Type B pancreatic cell (in vitro differentiated cells): ENCODE results near the gene CTSH. TPM values are rescaled to one million over a fixed set of nuclear protein-coding genes. Genes with fewer than 3 reads are reported as not detected.

ENCODE experiments used
- DNase-seq: peaks from one replicate; pipeline ENCODE4 v3.0.0; 2021; ENCODE audit warnings: mixed read lengths; ENCODE audit not compliant: unreplicated experiment; ENCODE audit errors: extremely low spot score
- H3K27ac Mint-ChIP-seq: 2 replicates; pipeline ENCODE4 v1.8.0; 2021; ENCODE audit warnings: mild to moderate bottlenecking, mixed read lengths
- H3K27me3 Mint-ChIP-seq: 2 replicates; pipeline ENCODE4 v1.8.0; 2021; ENCODE audit warnings: mixed read lengths
- H3K36me3 Mint-ChIP-seq: 2 replicates; pipeline ENCODE4 v1.8.0; 2021; ENCODE audit warnings: mixed read lengths
- H3K4me1 Mint-ChIP-seq: one replicate; pipeline ENCODE4 v1.8.0; 2021; ENCODE audit warnings: mixed read lengths; ENCODE audit not compliant: unreplicated experiment
- H3K4me3 Mint-ChIP-seq: 2 replicates; pipeline ENCODE4 v1.8.0; 2021; ENCODE audit warnings: mild to moderate bottlenecking, mixed read lengths
- H3K9me3 Mint-ChIP-seq: 2 replicates; pipeline ENCODE4 v1.8.0; 2021; ENCODE audit warnings: mixed read lengths
- total RNA-seq: library from RNA; stranded (reverse); gene quantifications from 2 replicates; pipeline ENCODE4 v1.2.1, GENCODE V29; 2021; ENCODE audit warnings: low replicate concordance
- TF ChIP-seq, protein P1 (sequence below): fragments of 200-600 bp; sonication (generic); conservative IDR thresholded peaks from 2 replicates; pipeline ENCODE4 v1.5.0; 2021; ENCODE audit warnings: antibody characterized with exemption, mild to moderate bottlenecking

Gene CTSH
- total RNA-seq, 1 donor from 2014 or later = 55.4 TPM

DNA sequence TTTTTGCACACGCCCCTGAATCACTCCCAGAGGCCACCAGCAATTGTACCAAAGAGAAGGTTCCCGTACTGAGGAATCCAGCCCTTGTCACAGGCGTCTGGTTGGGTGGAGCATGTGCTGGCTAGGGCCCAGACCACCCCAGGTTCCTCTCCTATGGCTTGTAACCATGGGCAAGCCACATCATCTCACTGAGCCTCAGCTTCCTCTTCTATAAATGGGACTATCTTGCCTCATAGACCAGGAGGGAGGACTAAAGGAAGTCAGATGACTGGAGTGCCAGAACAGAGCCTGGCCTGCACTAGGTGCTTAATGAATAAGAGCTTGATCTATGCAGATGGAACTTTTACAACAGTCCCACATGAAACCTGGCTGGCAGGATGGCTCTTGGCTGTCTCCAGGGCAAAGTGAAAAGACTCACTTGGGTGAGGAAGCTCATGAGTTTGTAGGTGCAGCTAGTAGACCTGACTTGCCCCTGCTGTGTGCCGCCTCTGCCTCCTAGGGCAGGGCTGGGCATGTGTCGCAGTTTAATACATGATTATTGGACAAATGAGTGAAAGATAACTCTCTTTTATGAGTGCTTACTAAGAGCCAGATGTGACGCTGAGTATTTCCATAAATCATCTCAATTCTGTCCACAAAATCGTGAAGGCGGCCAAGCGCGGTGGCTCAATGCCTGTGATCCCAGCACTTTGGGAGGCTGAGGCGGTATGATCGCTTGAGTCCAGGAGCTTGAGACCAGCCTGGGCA is 29.3 kb downstream of the CTSH start:
- peak; percentile 31 for DNase-seq
- TF ChIP-seq, protein P1, sequence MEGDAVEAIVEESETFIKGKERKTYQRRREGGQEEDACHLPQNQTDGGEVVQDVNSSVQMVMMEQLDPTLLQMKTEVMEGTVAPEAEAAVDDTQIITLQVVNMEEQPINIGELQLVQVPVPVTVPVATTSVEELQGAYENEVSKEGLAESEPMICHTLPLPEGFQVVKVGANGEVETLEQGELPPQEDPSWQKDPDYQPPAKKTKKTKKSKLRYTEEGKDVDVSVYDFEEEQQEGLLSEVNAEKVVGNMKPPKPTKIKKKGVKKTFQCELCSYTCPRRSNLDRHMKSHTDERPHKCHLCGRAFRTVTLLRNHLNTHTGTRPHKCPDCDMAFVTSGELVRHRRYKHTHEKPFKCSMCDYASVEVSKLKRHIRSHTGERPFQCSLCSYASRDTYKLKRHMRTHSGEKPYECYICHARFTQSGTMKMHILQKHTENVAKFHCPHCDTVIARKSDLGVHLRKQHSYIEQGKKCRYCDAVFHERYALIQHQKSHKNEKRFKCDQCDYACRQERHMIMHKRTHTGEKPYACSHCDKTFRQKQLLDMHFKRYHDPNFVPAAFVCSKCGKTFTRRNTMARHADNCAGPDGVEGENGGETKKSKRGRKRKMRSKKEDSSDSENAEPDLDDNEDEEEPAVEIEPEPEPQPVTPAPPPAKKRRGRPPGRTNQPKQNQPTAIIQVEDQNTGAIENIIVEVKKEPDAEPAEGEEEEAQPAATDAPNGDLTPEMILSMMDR = no peak
- Mint-ChIP-seq H3K36me3 (peaks cover 36% of the 10 kb centered on the region), H3K27me3 (no peaks in the 10 kb centered on the region), H3K27ac (no peak overlapping the region), H3K4me1 (peaks cover 19% of the 10 kb centered on the region), H3K4me3 (no peak overlapping the region), H3K9me3 (no peaks in the 10 kb centered on the region)

DNA sequence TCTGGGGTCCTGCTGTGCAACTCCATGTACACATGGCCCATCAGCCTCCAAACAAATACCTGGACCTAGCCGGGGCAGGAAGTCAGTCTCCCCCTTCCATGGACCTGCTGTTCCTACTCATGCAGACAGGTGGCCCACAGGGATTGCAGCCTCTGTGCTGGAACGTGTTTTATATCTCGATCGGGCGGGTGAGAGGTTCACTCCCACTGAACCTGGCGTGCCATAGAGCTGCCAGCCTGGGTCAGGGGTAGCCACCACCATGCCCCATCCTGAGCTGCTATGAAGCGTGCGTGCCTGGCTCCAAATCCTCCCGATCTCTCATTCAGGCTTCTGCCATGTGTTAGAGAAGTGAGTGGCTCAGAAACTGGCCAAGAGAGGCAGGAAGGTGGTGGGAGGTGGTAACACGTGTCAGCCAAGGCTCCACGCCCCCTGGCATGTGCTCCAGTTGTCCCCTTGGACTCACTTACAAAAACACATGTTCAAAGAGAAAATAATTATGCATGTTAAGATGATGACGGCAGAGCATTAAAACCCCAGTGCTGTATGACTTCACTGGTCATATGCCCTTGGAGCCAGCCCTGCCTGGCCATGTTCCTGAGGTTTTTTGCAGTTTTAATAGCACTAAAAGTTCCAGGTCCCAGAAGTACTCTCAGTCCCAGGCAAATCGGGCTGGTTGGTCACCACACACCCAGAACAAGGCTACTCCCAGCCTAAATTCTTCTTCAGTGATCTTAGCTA is 30.6 kb downstream of the CTSH start:
- H3K9me3 Mint-ChIP-seq = no peaks in the 10 kb centered on the region
- TF ChIP-seq, protein P1 = peak; percentile 56
- H3K4me1 Mint-ChIP-seq = peaks cover 25% of the 10 kb centered on the region
- no peaks in the 10 kb centered on the region for H3K27me3 Mint-ChIP-seq
- H3K36me3 Mint-ChIP-seq = peaks cover 42% of the 10 kb centered on the region
- H3K27ac Mint-ChIP-seq = peak overlapping the region; percentile 44
- no peak overlapping the region for H3K4me3 Mint-ChIP-seq
- DNase-seq = peak; percentile 40

DNA sequence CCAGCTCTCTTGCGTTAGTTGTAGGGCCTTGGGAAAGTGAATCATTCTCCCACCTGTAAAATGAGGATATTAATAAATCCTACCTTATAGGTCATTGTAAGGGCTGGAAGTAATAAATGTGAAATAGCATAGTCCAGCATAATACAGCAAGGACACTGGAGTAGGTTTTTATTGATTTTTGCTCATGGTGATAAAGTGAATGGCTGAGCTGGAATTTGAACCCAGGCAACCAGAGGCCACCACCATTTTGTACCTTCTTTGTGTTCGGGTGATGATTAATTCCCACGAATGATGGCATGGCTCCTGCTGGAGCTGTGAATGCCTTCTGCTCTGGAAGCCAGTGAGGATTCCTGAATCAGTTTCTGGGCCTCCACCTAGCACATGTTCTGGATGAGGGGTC is 31.8 kb downstream of the CTSH start:
- DNase-seq = no peak
- Mint-ChIP-seq H3K4me3 (no peak overlapping the region), H3K4me1 (peaks cover 25% of the 10 kb centered on the region), H3K9me3 (no peaks in the 10 kb centered on the region), H3K36me3 (peaks cover 42% of the 10 kb centered on the region), H3K27ac (no peak overlapping the region), H3K27me3 (no peaks in the 10 kb centered on the region)
- TF ChIP-seq, protein P1 = no peak

DNA sequence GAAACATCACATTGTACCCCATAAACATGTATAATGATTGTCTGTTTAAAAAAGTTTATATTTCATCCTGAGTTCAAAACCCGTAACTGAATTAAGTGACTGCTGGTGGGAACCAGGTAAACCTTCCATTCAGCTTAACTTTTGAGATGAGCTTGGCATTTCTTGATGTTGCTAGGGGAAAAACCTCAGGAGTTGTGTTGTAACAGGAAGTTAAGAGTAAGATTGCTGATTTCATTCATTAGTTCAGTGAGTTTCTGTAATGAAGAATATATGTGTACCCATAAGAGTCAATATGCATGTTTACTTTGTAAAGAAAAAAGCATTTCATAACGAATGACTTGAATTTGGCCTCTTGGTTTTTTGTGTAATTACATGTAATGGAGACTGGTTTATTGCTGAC is 32.5 kb downstream of the CTSH start:
- Mint-ChIP-seq H3K27me3 (no peaks in the 10 kb centered on the region), H3K4me3 (no peak overlapping the region), H3K4me1 (peaks cover 25% of the 10 kb centered on the region), H3K36me3 (peaks cover 41% of the 10 kb centered on the region), H3K9me3 (no peaks in the 10 kb centered on the region), H3K27ac (no peak overlapping the region)
- DNase-seq = no peak
- TF ChIP-seq, protein P1 = no peak

DNA sequence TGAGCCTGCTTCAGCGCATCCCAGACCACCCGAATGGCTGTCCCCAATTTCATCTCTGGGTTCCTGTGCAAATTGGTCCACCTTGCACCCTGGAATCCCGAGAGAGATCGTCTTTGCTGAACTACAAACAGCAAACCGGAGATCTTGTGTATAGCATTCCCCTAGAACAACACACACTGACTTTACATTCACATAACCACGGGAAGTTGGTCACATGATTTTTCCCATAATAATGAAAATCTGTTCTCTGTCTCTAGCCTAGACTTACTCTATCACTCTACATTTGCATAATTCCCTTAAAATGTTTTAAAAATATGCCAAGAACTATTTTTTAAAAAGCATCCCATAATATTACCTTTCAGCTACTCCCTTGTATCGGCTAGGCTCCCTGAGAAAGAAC is 34.6 kb downstream of the CTSH start:
- Mint-ChIP-seq H3K27ac (peak overlapping the region; percentile 57), H3K27me3 (no peaks in the 10 kb centered on the region), H3K9me3 (no peaks in the 10 kb centered on the region), H3K36me3 (peaks cover 36% of the 10 kb centered on the region), H3K4me3 (no peak overlapping the region), H3K4me1 (peaks cover 19% of the 10 kb centered on the region)
- TF ChIP-seq, protein P1 = no peak
- no peak for DNase-seq
